Panc1 (cell line): ENCODE results near the gene ACTG1.
A peak's percentile ranks its signal among the peaks of the same experiment; 100 is the strongest.

Experiments used
- CTCF ChIP-seq: fragments of 450-650 bp; IDR thresholded peaks from 2 replicates; pipeline ENCODE4 v1.5.1; 2017; ENCODE audit warnings: mild to moderate bottlenecking
- POLR2AphosphoS5 ChIP-seq: IDR thresholded peaks from 2 replicates; pipeline ENCODE4 v1.6.1; 2012; ENCODE audit warnings: mild to moderate bottlenecking, low read depth, low read length, moderate library complexity
- REST ChIP-seq, 2 experiments: IDR thresholded peaks; 2 replicates each; pipeline ENCODE4 v1.6.1; 2011 to 2012; ENCODE audit warnings: low read depth in 2 of 2, control low read depth in 1 of 2, low read length in 1 of 2, mild to moderate bottlenecking in 1 of 2, moderate library complexity in 1 of 2; ENCODE audit not compliant: insufficient read depth in 1 of 2
- SIN3A ChIP-seq: IDR thresholded peaks from 2 replicates; pipeline ENCODE4 v1.6.1; 2012; ENCODE audit warnings: low read depth, mild to moderate bottlenecking, low read length, moderate library complexity, borderline replicate concordance; ENCODE audit not compliant: insufficient read depth

- no peak for TF ChIP-seq REST (IDR thresholded peaks at IDR 0.05; ENCODE audit: insufficient read depth in 1 of 2, low read depth in 2 of 2, low read length in 1 of 2)
- no peak for TF ChIP-seq CTCF
- peak; percentile 35; the same call in 1 of the 2 replicates for TF ChIP-seq POLR2AphosphoS5
- no peak for TF ChIP-seq SIN3A
Observed at GRCh38 chr17:81545160-81545949, 32.8 kb upstream of the ACTG1 start.
